H1 (cell line): ENCODE measurements around the gene DYNLT2. TPM values are rescaled to one million over a fixed set of nuclear protein-coding genes. Genes with fewer than 3 reads are reported as not detected.

ENCODE experiments used
- CTCF ChIA-PET: fragments of 300-600 bp; sonication (Branson Sonifier 250); formaldehyde crosslinking; loops from one replicate; lab custom pipeline; 2021; ENCODE audit not compliant: partially characterized antibody; lab: Charles Lee
- POLR2A ChIA-PET: fragments of 300-600 bp; sonication (Branson Sonifier 250); formaldehyde crosslinking; loops from one replicate; lab custom pipeline; 2021; ENCODE audit warnings: inconsistent platforms; ENCODE audit not compliant: partially characterized antibody; lab: Charles Lee
- DNase-seq, 2 experiments: peaks; one replicate each; pipeline versions ENCODE4 v3.0.0 to v3.0.0-alpha.2; 2010 to 2022; ENCODE audit warnings: low spot score in 2 of 2, low read depth in 1 of 2, mixed read lengths in 1 of 2
- FAIRE-seq: peaks from 2 replicates; lab custom pipeline; 2011; peaks lifted over from hg19 to GRCh38; lab: Jason Lieb, UNC
- H2AFZ ChIP-seq: 2 replicates; pipeline ENCODE4 v1.8.1; 2012; ENCODE audit warnings: low read length, inconsistent platforms
- H2AK5ac ChIP-seq: 2 replicates; pipeline ENCODE4 v1.6.1; 2013; ENCODE audit warnings: low read depth, low read length
- H2BK120ac ChIP-seq: replicated peaks from 2 replicates; pipeline ENCODE3; 2013; ENCODE audit warnings: low read depth, low read length, inconsistent platforms
- H2BK12ac ChIP-seq: 2 replicates; pipeline ENCODE4 v1.6.1; 2013; ENCODE audit warnings: low read depth, low read length
- H2BK15ac ChIP-seq: 2 replicates; pipeline ENCODE4 v1.6.1; 2013; ENCODE audit warnings: low read length
- H2BK20ac ChIP-seq: 2 replicates; pipeline ENCODE4 v1.6.1; 2013; ENCODE audit warnings: low read length
- H2BK5ac ChIP-seq: 2 replicates; pipeline ENCODE4 v1.6.1; 2013; ENCODE audit warnings: low read depth, low read length
- H3K14ac ChIP-seq: 2 replicates; pipeline ENCODE4 v1.6.1; 2013; ENCODE audit warnings: inconsistent platforms; ENCODE audit not compliant: insufficient read length
- H3K18ac ChIP-seq: 2 replicates; pipeline ENCODE4 v1.6.1; 2013; ENCODE audit warnings: low read length; ENCODE audit errors: extremely low read depth
- H3K23ac ChIP-seq: 2 replicates; pipeline ENCODE4 v1.6.1; 2013; ENCODE audit warnings: inconsistent platforms; ENCODE audit not compliant: insufficient read length
- H3K23me2 ChIP-seq: 2 replicates; pipeline ENCODE4 v1.6.1; 2013; ENCODE audit warnings: low read depth, low read length
- H3K27ac ChIP-seq: 2 replicates; pipeline ENCODE4 v1.6.1; 2011; ENCODE audit warnings: low read depth, low read length, inconsistent platforms
- H3K27me3 ChIP-seq, 4 experiments: replicated peaks in 1 of 4; 1 replicate in 1 of 4; 2 replicates in 3 of 4; pipeline versions ENCODE4 v1.6.1 to v1.8.1; 2011 to 2013; ENCODE audit warnings: low read length in 3 of 4, mild to moderate bottlenecking in 3 of 4, inconsistent platforms in 2 of 4, mixed read lengths in 2 of 4, moderate library complexity in 1 of 4; ENCODE audit not compliant: control insufficient read depth in 3 of 4, insufficient read depth in 3 of 4; ENCODE audit errors: extremely low read depth in 1 of 4
- H3K36me3 ChIP-seq, 4 experiments: 2 replicates each; pipeline versions ENCODE4 v1.6.1 to v1.8.1; 2011 to 2013; ENCODE audit warnings: mild to moderate bottlenecking in 4 of 4, low read length in 3 of 4, moderate library complexity in 2 of 4, control low read depth in 1 of 4, inconsistent platforms in 1 of 4; ENCODE audit not compliant: insufficient read depth in 4 of 4, control insufficient read depth in 2 of 4
- H3K4ac ChIP-seq: replicated peaks from 2 replicates; pipeline ENCODE3; 2013; ENCODE audit warnings: low read length, low read depth, mixed read lengths, inconsistent platforms; ENCODE audit not compliant: insufficient read length
- H3K4me1 ChIP-seq, 4 experiments: replicated peaks in 1 of 4; 1 replicate in 1 of 4; 2 replicates in 3 of 4; pipeline versions ENCODE4 v1.6.1 to v1.8.1; 2011 to 2013; ENCODE audit warnings: low read length in 3 of 4, inconsistent platforms in 2 of 4, mixed read lengths in 1 of 4; ENCODE audit not compliant: insufficient read depth in 4 of 4, control insufficient read depth in 3 of 4
- H3K4me2 ChIP-seq, 2 experiments: 2 replicates each; pipeline versions ENCODE4 v1.6.1 to v1.8.1; 2011 to 2013; ENCODE audit warnings: low read depth in 2 of 2, low read length in 2 of 2, control low read depth in 1 of 2, inconsistent platforms in 1 of 2, mild to moderate bottlenecking in 1 of 2; ENCODE audit not compliant: insufficient read depth in 1 of 2
- H3K4me3 ChIP-seq, 4 experiments: fragments of 200-600, 300-600 bp in 1 of 4; sonication (generic), shearing (Covaris generic), sonication (Bioruptor Twin) in 1 of 4; 2 replicates each; pipeline versions ENCODE4 v1.5.1 to v1.8.1; 2011 to 2016; ENCODE audit warnings: low read length in 4 of 4, low read depth in 3 of 4, control low read depth in 2 of 4, inconsistent platforms in 2 of 4, mild to moderate bottlenecking in 2 of 4, mixed read lengths in 1 of 4, moderate library complexity in 1 of 4; ENCODE audit not compliant: insufficient read depth in 2 of 4; ENCODE audit errors: extremely low read depth in 1 of 4
- H3K56ac ChIP-seq: replicated peaks from 2 replicates; pipeline ENCODE3; 2013; ENCODE audit warnings: low read depth, mild to moderate bottlenecking, mixed read lengths, low read length, inconsistent platforms; ENCODE audit not compliant: insufficient read length
- H3K79me1 ChIP-seq: 2 replicates; pipeline ENCODE4 v1.6.1; 2013; ENCODE audit warnings: low read depth, low read length, control low read depth
- H3K79me2 ChIP-seq, 2 experiments: 2 replicates each; pipeline versions ENCODE4 v1.6.1 to v1.8.1; 2012 to 2013; ENCODE audit warnings: low read length in 2 of 2, mild to moderate bottlenecking in 2 of 2, inconsistent platforms in 1 of 2; ENCODE audit not compliant: insufficient read depth in 2 of 2, control insufficient read depth in 1 of 2
- H3K9ac ChIP-seq, 4 experiments: replicated peaks in 1 of 4; 1 replicate in 1 of 4; 2 replicates in 3 of 4; pipeline versions ENCODE4 v1.6.1 to v1.8.1; 2011 to 2013; ENCODE audit warnings: low read depth in 3 of 4, low read length in 3 of 4, control low read depth in 2 of 4, mild to moderate bottlenecking in 2 of 4, moderate library complexity in 2 of 4, inconsistent platforms in 1 of 4; ENCODE audit errors: extremely low read depth in 1 of 4
- H3K9me3 ChIP-seq, 2 experiments: 2 replicates each; pipeline versions ENCODE4 v1.6.1 to v1.8.1; 2012 to 2013; ENCODE audit warnings: mild to moderate bottlenecking in 2 of 2, moderate library complexity in 2 of 2, control low read depth in 1 of 2, inconsistent platforms in 1 of 2, low read depth in 1 of 2, low read length in 1 of 2, mixed read lengths in 1 of 2; ENCODE audit not compliant: insufficient read depth in 2 of 2
- H4K20me1 ChIP-seq, 2 experiments: replicated peaks in 1 of 2; 2 replicates each; pipeline versions ENCODE3 to v1.8.1; 2011 to 2013; ENCODE audit warnings: inconsistent platforms in 2 of 2, low read length in 2 of 2, mild to moderate bottlenecking in 1 of 2; ENCODE audit not compliant: insufficient read depth in 2 of 2, control insufficient read depth in 1 of 2
- H4K5ac ChIP-seq: 2 replicates; pipeline ENCODE4 v1.6.1; 2013; ENCODE audit warnings: low read length, low read depth, mixed read lengths, inconsistent platforms; ENCODE audit not compliant: insufficient read length
- H4K8ac ChIP-seq: 2 replicates; pipeline ENCODE4 v1.8.0; 2013; ENCODE audit warnings: mild to moderate bottlenecking, moderate library complexity, low read length, inconsistent platforms; ENCODE audit not compliant: insufficient read depth; ENCODE audit errors: extremely low read depth
- H4K91ac ChIP-seq: replicated peaks from 2 replicates; pipeline ENCODE3; 2013; ENCODE audit warnings: low read length, mixed read lengths, inconsistent platforms; ENCODE audit not compliant: insufficient read length
- ZNF274 ChIP-seq: IDR thresholded peaks from 2 replicates; pipeline ENCODE4 v1.7.0; 2012; ENCODE audit warnings: low read length, borderline replicate concordance; ENCODE audit errors: extremely low read depth
- WGBS, 2 experiments: shearing (Covaris generic) in 1 of 2; methylation state at CpG; one replicate each; pipeline versions ENCODE4 v1.1.6 to v1.1.7; 2013 to 2015; ENCODE audit warnings: low lambda C conversion rate in 2 of 2, mixed read lengths in 2 of 2, inconsistent platforms in 1 of 2, low coverage in 1 of 2, missing lambda C conversion rate in 1 of 2; ENCODE audit not compliant: insufficient replicate concordance in 2 of 2, insufficient coverage in 1 of 2, insufficient read length in 1 of 2; ENCODE audit errors: extremely low coverage in 1 of 2, missing lambda C conversion rate in 1 of 2; 5-methylcytosine and 5-hydroxymethylcytosine counted together
- polyA plus RNA-seq, 7 experiments: library from polyadenylated mRNA; depleted of rRNA in 3 of 7; stranded (reverse) in 5 of 7; unstranded in 2 of 7; fragments of >200 nt in 5 of 7; fragments of 200-250 nt in 2 of 7; gene quantifications; 1 replicate in 5 of 7; 2 replicates in 1 of 7; 4 replicates in 1 of 7; pipeline versions ENCODE4 v1.2.1 to v1.2.3, GENCODE V29; 2011 to 2013; ENCODE audit warnings: missing spikeins in 2 of 7, mixed read lengths in 2 of 7
- total RNA-seq: library from RNA; stranded (reverse); fragmentation: NEBNext Ultra II Directional; extraction: Animal tissue kit (Norgen Biotek cat#: 25700); gene quantifications from 2 replicates; pipeline ENCODE4 v1.2.1, GENCODE V29; 2021

The DYNLT2 gene
- total and polyA plus RNA-seq, 2 of the 8 experiments (the other 6 are each of a cell fraction or from before 2014, with no cell fraction given) = 0.48 to 1.8 TPM

GRCh38 chr6:169738976-169739529 lies 12.3 kb downstream of the DYNLT2 start:
- Histone ChIP-seq H2BK12ac (no peak overlapping the region), H3K27ac (no peak overlapping the region), H3K36me3 (no peaks in the 10 kb centered on the region), H3K23me2 (no peaks in the 10 kb centered on the region), H3K56ac (no peak overlapping the region), H3K4ac (no peak overlapping the region), H3K14ac (no peak overlapping the region), H3K79me2 (no peaks in the 10 kb centered on the region), H2BK120ac (no peak overlapping the region), H3K4me1 (peaks cover 0 to 4% (median 2%) of the 10 kb centered on the region in 4 experiments; a peak in 3 of 7 replicates), H4K20me1 (no peaks in the 10 kb centered on the region), H3K18ac (no peak overlapping the region), H4K5ac (no peak overlapping the region), H3K9ac (no peak overlapping the region), H3K79me1 (no peaks in the 10 kb centered on the region; the same call in 1 of the 2 replicates), H2BK20ac (no peak overlapping the region), H2AFZ (no peak overlapping the region), H3K4me3 (no peak overlapping the region), H2BK15ac (no peak overlapping the region), H2BK5ac (no peak overlapping the region), H3K9me3 (no peaks in the 10 kb centered on the region), H3K27me3 (no peaks in the 10 kb centered on the region), H4K8ac (no peak overlapping the region), H3K4me2 (no peak overlapping the region), H2AK5ac (no peak overlapping the region), H3K23ac (no peak overlapping the region), H4K91ac (no peak overlapping the region)
- no peak for FAIRE-seq
- no peak for DNase-seq
- no peak for TF ChIP-seq ZNF274
- WGBS, 2 experiments = 88% methylated on average over 2 of the region's 2 CpGs; no CpG with 5 or more reads in 1 of the 2 experiments
- ChIA-PET CTCF (no interaction called here), POLR2A (interaction anchor here (1.6 kb wide), 1 partner anchor 13 kb away, joined by 5 read pairs; the partner anchor contains the start of genes DYNLT2 and ERMARD)
